ENCODE measurements around the gene RANBP1.

DNA sequence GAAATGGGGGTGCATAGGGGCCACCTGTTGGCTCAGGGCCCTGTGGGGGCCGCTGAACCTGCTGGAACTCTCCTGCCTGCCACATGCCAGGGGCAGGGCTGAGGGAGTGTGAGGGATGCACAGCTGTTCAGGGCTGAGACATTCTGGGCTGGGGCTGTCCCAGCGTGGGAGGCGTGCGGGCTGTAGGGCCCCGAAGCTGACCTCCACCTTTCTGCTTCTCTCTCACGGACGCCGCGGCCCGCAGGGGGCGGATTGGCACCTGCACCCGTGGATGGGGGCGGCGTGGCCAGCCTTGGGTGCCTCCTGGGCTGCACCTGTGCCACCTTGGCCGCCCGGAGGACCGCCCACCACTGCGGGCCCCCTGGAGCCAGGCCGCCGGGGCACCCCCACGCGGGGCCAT, 30.9 kb downstream of the RANBP1 start:
- TF ChIP-seq HDAC2 (IDR thresholded peaks at IDR 0.05; ENCODE audit: borderline replicate concordance in 1 of 2, low read depth in 2 of 2, low read length in 2 of 2) (no peak), JUND (IDR thresholded peaks at IDR 0.05; ENCODE audit: low read length) (no peak), POLR2A (IDR thresholded peaks at IDR 0.05; ENCODE audit: control extremely low read depth in 1 of 2, low read depth in 2 of 2, low read length in 2 of 2) (no peak), NRF1 (IDR thresholded peaks at IDR 0.05; ENCODE audit: low read depth, low read length) (no peak), EZH2 (IDR thresholded peaks at IDR 0.05; ENCODE audit: low read depth, low read length, severe bottlenecking) (no peak), BCL11A (IDR thresholded peaks at IDR 0.05; ENCODE audit: low read depth in 2 of 2, low read length in 2 of 2) (no peak), SP2 (IDR thresholded peaks at IDR 0.05; ENCODE audit: low read length) (no peak), CBX5 (IDR thresholded peaks at IDR 0.05; ENCODE audit: low read depth, low read length) (no peak), HDAC6 (IDR thresholded peaks at IDR 0.05; ENCODE audit: low read depth, low read length) (no peak), TAF1 (IDR thresholded peaks at IDR 0.05; ENCODE audit: low read depth, low read length) (no peak)
- TF ChIP-seq, protein P1, sequence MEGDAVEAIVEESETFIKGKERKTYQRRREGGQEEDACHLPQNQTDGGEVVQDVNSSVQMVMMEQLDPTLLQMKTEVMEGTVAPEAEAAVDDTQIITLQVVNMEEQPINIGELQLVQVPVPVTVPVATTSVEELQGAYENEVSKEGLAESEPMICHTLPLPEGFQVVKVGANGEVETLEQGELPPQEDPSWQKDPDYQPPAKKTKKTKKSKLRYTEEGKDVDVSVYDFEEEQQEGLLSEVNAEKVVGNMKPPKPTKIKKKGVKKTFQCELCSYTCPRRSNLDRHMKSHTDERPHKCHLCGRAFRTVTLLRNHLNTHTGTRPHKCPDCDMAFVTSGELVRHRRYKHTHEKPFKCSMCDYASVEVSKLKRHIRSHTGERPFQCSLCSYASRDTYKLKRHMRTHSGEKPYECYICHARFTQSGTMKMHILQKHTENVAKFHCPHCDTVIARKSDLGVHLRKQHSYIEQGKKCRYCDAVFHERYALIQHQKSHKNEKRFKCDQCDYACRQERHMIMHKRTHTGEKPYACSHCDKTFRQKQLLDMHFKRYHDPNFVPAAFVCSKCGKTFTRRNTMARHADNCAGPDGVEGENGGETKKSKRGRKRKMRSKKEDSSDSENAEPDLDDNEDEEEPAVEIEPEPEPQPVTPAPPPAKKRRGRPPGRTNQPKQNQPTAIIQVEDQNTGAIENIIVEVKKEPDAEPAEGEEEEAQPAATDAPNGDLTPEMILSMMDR (IDR thresholded peaks at IDR 0.05; ENCODE audit: control extremely low read depth in 1 of 3, insufficient read depth in 1 of 3, low read depth in 1 of 3, low read length in 3 of 3), result no peak

Measured in H1 (cell line).